HEK293 (cell line): Measurements from ENCODE around the gene HIRA.

Experiments used
- CTCF ChIA-PET: fragments of 350-600 bp; formaldehyde crosslinking; extraction: SDS; loops from one replicate; lab custom pipeline; 2021; ENCODE audit warnings: antibody characterized with exemption; lab: Yijun Ruan, JAX
- POLR2A ChIA-PET: fragments of 300-600 bp; formaldehyde crosslinking; extraction: SDS; loops from one replicate; lab custom pipeline; 2020; ENCODE audit warnings: antibody characterized with exemption, inconsistent platforms; lab: Yijun Ruan, JAX
- H3K27ac ChIP-seq: fragments of 200-500 bp; sonication (Bioruptor generic); 2 replicates; pipeline ENCODE4 v1.5.1; 2014; ENCODE audit warnings: low read depth, low read length, control low read depth, inconsistent platforms; ENCODE audit errors: extremely low read depth
- H3K36me3 ChIP-seq, 2 experiments: fragments of 200-500 bp in 1 of 2; sonication (Bioruptor generic) in 1 of 2; 1 replicate in 1 of 2; 2 replicates in 1 of 2; pipeline ENCODE4 v1.5.1; 2014 to 2017; ENCODE audit warnings: inconsistent platforms in 2 of 2, low read length in 2 of 2; ENCODE audit not compliant: control insufficient read depth in 2 of 2, insufficient read depth in 1 of 2
- H3K4me1 ChIP-seq: fragments of 200-500 bp; sonication (Bioruptor generic); 2 replicates; pipeline ENCODE4 v1.5.1; 2014; ENCODE audit warnings: mild to moderate bottlenecking, low read length, inconsistent platforms; ENCODE audit not compliant: control insufficient read depth, insufficient read depth
- H3K4me3 ChIP-seq: 2 replicates; pipeline ENCODE4 v1.5.1; 2011; ENCODE audit warnings: low read depth, mild to moderate bottlenecking, control low read depth, low read length, moderate library complexity
- H3K9me3 ChIP-seq: fragments of 200-500 bp; sonication (Bioruptor generic); 2 replicates; pipeline ENCODE4 v1.5.1; 2014; ENCODE audit warnings: low read depth, low read length, inconsistent platforms; ENCODE audit not compliant: control insufficient read depth, insufficient read depth
- EGR2 ChIP-seq: fragments of 450-650 bp; formaldehyde crosslinking; IDR thresholded peaks from 2 replicates; pipeline ENCODE4 v1.5.1; 2016; ENCODE audit warnings: low read depth, missing biosample characterization, missing genetic modification characterization
- PRDM1 ChIP-seq: fragments of 450-650 bp; formaldehyde crosslinking; IDR thresholded peaks from 2 replicates; pipeline ENCODE4; 2016; ENCODE audit warnings: missing biosample characterization, missing genetic modification characterization
- SP7 ChIP-seq: fragments of 450-650 bp; formaldehyde crosslinking; IDR thresholded peaks from 2 replicates; pipeline ENCODE4 v1.5.1; 2016; ENCODE audit warnings: missing biosample characterization, missing genetic modification characterization
- TRIM28 ChIP-seq: IDR thresholded peaks from 2 replicates; pipeline ENCODE4 v1.6.1; 2011; ENCODE audit warnings: low read length, control low read depth, borderline replicate concordance
- YY2 ChIP-seq: fragments of 450-650 bp; formaldehyde crosslinking; IDR thresholded peaks from 2 replicates; pipeline ENCODE4 v1.5.1; 2016; ENCODE audit warnings: missing biosample characterization, missing genetic modification characterization
- ZBTB44 ChIP-seq: fragments of 450-650 bp; IDR thresholded peaks from 2 replicates; pipeline ENCODE4 v1.5.1; 2018; ENCODE audit warnings: missing biosample characterization, mild to moderate bottlenecking, missing genetic modification characterization
- ZFP3 ChIP-seq: fragments of 450-650 bp; formaldehyde crosslinking; IDR thresholded peaks from 2 replicates; pipeline ENCODE4 v1.5.1; 2016; ENCODE audit warnings: low read depth, missing biosample characterization, missing genetic modification characterization
- ZNF138 ChIP-seq: fragments of 450-650 bp; formaldehyde crosslinking; IDR thresholded peaks from 2 replicates; pipeline ENCODE4 v1.5.1; 2016; ENCODE audit warnings: missing biosample characterization, missing genetic modification characterization, borderline replicate concordance
- ZNF140 ChIP-seq: fragments of 450-650 bp; formaldehyde crosslinking; IDR thresholded peaks from 2 replicates; pipeline ENCODE4 v1.5.1; 2016; ENCODE audit warnings: missing biosample characterization, missing genetic modification characterization
- ZNF184 ChIP-seq: fragments of 450-650 bp; IDR thresholded peaks from 2 replicates; pipeline ENCODE4 v1.5.1; 2018; ENCODE audit warnings: missing biosample characterization, mild to moderate bottlenecking, missing genetic modification characterization
- ZNF214 ChIP-seq: fragments of 450-650 bp; formaldehyde crosslinking; IDR thresholded peaks from 2 replicates; pipeline ENCODE4 v1.5.1; 2017; ENCODE audit warnings: missing biosample characterization, mild to moderate bottlenecking, missing genetic modification characterization, borderline replicate concordance
- ZNF324 ChIP-seq: fragments of 450-650 bp; formaldehyde crosslinking; IDR thresholded peaks from 2 replicates; pipeline ENCODE4 v1.5.1; 2016; ENCODE audit warnings: missing biosample characterization, missing genetic modification characterization
- ZNF354C ChIP-seq: fragments of 450-650 bp; formaldehyde crosslinking; IDR thresholded peaks from 2 replicates; pipeline ENCODE4 v1.5.1; 2016; ENCODE audit warnings: missing biosample characterization, missing genetic modification characterization, low read depth, borderline replicate concordance
- ZNF654 ChIP-seq: fragments of 450-650 bp; formaldehyde crosslinking; IDR thresholded peaks from 2 replicates; pipeline ENCODE4 v1.5.1; 2016; ENCODE audit warnings: low read depth, missing biosample characterization, missing genetic modification characterization
- ZNF660 ChIP-seq: fragments of 450-650 bp; IDR thresholded peaks from 2 replicates; pipeline ENCODE4 v1.5.1; 2018; ENCODE audit warnings: missing biosample characterization, mild to moderate bottlenecking, missing genetic modification characterization
- ZNF664 ChIP-seq: fragments of 450-650 bp; formaldehyde crosslinking; IDR thresholded peaks from 2 replicates; pipeline ENCODE4 v1.5.1; 2016; ENCODE audit warnings: missing biosample characterization, missing genetic modification characterization
- ZNF670 ChIP-seq: fragments of 450-650 bp; formaldehyde crosslinking; IDR thresholded peaks from 2 replicates; pipeline ENCODE4 v1.5.1; 2016; ENCODE audit warnings: missing biosample characterization, missing genetic modification characterization, low read depth
- ZNF768 ChIP-seq: fragments of 450-650 bp; formaldehyde crosslinking; IDR thresholded peaks from 2 replicates; pipeline ENCODE4 v1.5.1; 2018; ENCODE audit warnings: missing biosample characterization, mild to moderate bottlenecking, missing genetic modification characterization
- ZNF837 ChIP-seq: fragments of 450-650 bp; formaldehyde crosslinking; IDR thresholded peaks from 2 replicates; pipeline ENCODE4 v1.5.1; 2016; ENCODE audit warnings: missing biosample characterization, missing genetic modification characterization
- TF ChIP-seq, protein P1 (sequence below): IDR thresholded peaks from 2 replicates; pipeline ENCODE4 v1.6.1; 2011; ENCODE audit warnings: mild to moderate bottlenecking, low read depth, low read length, borderline replicate concordance

The HIRA gene

DNA sequence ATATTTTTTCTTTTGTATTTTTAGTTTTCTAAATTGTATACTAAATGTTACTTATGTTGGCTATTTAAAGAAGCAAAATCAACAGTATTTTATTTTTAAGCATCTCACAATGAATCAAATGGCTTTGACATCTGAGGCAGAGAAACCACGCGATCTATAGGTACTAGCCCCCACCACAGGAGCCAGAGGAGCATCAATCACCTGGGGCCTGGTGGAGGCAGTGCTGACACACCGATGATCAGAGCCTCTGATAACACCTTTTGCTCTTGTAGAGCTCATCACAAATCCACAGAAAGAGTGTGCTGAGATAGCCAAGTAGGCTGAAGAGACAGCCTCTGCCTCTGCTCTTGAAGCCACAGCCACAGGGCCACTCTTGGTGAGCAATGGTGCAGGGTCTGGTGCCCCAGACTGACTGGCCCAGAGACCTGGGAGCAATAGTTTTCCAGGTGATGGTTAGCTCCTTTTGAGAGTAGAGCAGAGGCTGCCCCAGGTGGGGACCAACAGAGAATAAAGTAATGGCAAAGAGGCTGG lies 25.2 kb downstream of the HIRA start:
- Histone ChIP-seq H3K36me3 (peaks cover 3 to 82% of the 10 kb centered on the region in 2 experiments; a peak in 2 of 3 replicates), H3K4me1 (peaks cover 12% of the 10 kb centered on the region), H3K9me3 (no peaks in the 10 kb centered on the region), H3K27ac (no peak overlapping the region), H3K4me3 (no peak overlapping the region)
- TF ChIP-seq PRDM1 (tag by site-specific recombination) = no peak
- POLR2A ChIA-PET = no interaction called here
- CTCF ChIA-PET = interaction anchor here (0.8 kb wide), 1 partner anchor 46 kb away, joined by 3 read pairs; no protein-coding TSS in a partner anchor

DNA sequence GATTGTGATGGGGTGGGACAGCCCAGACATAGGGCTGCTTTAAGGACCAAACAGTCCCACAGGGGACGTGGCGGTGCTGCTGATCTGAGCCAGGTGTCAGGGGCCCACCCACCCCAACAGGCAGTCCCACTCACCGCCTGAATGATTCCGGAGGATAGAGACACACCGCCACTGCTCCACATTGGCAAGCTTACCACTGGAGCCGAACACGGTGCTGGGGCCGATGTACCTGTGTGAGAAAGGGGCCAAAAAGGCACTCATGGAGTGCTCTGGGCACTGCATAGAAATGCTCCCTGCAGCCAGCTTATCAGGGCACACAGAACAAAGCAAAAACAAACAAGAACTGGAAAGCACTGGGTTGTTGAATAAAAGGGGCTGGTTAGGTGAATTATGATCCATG lies 25.9 kb downstream of the HIRA start:
- Histone ChIP-seq H3K4me3 (no peak overlapping the region), H3K4me1 (peaks cover 12% of the 10 kb centered on the region), H3K9me3 (no peaks in the 10 kb centered on the region), H3K27ac (no peak overlapping the region), H3K36me3 (peaks cover 3 to 84% of the 10 kb centered on the region in 2 experiments; a peak in 2 of 3 replicates)
- no peak for TF ChIP-seq ZNF670 (tag by site-specific recombination)
- ChIA-PET CTCF (interaction anchor here (0.8 kb wide), 1 partner anchor 47 kb away, joined by 3 read pairs; no protein-coding TSS in a partner anchor), POLR2A (no interaction called here)

DNA sequence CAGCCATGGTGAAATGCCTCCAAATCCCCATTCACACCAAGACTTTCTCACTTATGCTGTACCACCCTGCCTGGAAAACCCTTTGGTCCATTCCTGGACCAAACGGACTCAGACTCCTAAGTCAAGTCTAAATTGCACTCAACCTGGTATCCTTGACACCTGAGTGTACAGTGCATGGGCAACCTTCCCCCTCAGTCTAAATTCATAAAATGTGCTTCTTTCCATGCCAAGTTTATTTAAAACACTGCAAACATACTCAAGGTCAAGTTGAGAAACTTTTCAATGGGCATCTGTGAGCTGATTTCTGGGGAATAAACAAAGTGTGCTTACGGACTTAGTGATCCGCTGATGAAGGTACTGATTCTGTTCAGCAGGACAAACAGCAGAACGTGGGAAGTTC lies 26.4 kb downstream of the HIRA start:
- no peaks in the 10 kb centered on the region for H3K9me3 ChIP-seq
- H3K4me3 ChIP-seq = no peak overlapping the region
- TF ChIP-seq ZNF837 (tag by site-specific recombination) (no peak), ZNF664 (tag by site-specific recombination) (no peak), ZNF354C (tag by site-specific recombination) (no peak), ZFP3 (tag by site-specific recombination) (no peak), ZNF324 (tag by site-specific recombination) (no peak), ZNF184 (no peak), ZNF138 (tag by site-specific recombination) (no peak), ZNF768 (no peak), ZNF660 (no peak), YY2 (tag by site-specific recombination) (no peak), ZNF140 (no peak), ZNF214 (tag by site-specific recombination) (no peak), ZNF654 (tag by site-specific recombination) (no peak), SP7 (tag by site-specific recombination) (no peak), TRIM28 (no peak), ZBTB44 (tag by site-specific recombination) (no peak), EGR2 (no peak)
- TF ChIP-seq, protein P1, sequence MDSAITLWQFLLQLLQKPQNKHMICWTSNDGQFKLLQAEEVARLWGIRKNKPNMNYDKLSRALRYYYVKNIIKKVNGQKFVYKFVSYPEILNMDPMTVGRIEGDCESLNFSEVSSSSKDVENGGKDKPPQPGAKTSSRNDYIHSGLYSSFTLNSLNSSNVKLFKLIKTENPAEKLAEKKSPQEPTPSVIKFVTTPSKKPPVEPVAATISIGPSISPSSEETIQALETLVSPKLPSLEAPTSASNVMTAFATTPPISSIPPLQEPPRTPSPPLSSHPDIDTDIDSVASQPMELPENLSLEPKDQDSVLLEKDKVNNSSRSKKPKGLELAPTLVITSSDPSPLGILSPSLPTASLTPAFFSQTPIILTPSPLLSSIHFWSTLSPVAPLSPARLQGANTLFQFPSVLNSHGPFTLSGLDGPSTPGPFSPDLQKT = no peak
- H3K27ac ChIP-seq = no peak overlapping the region
- ChIA-PET CTCF (interaction anchor here (0.9 to 1.1 kb wide), 2 partner anchors 8 to 9 kb away, joined by 3 to 4 read pairs; no protein-coding TSS in a partner anchor), POLR2A (no interaction called here)
- H3K4me1 ChIP-seq = peaks cover 12% of the 10 kb centered on the region
- H3K36me3 ChIP-seq = peaks cover 3 to 85% of the 10 kb centered on the region in 2 experiments; a peak in 2 of 3 replicates
